A549 (cell line): ENCODE measurements around the gene ZRANB3. TPM values are rescaled to one million over a fixed set of nuclear protein-coding genes. Genes with fewer than 3 reads are reported as not detected.

Experiments used
- ATAC-seq, 2 experiments: fragments of 200-7000 bp in 1 of 2; fragments of >200 bp in 1 of 2; cut with Nextera tagmentation in 1 of 2; cut with Tn5 transposase in 1 of 2; 3 replicates each; pipeline versions ENCODE4 v1.8.0 to v1.9.1; 2018 to 2020; ENCODE audit warnings: mild to moderate bottlenecking in 1 of 2, moderate library complexity in 1 of 2
- CTCF ChIA-PET: fragments of 300-600 bp; sonication (Branson Sonifier 250); formaldehyde crosslinking; extraction: SDS; loops from one replicate; lab custom pipeline; 2021; ENCODE audit warnings: antibody characterized with exemption, inconsistent platforms; lab: Yijun Ruan, JAX
- POLR2A ChIA-PET: fragments of 350-600 bp; formaldehyde crosslinking; extraction: SDS; loops from one replicate; lab custom pipeline; 2021; ENCODE audit warnings: antibody characterized with exemption, inconsistent platforms; lab: Yijun Ruan, JAX
- DNase-seq, 2 experiments: peaks; one replicate each; pipeline versions ENCODE4 v3.0.0 to v3.0.0-alpha.2; 2011 to 2016; ENCODE audit warnings: low read depth in 1 of 2, low spot score in 1 of 2
- FAIRE-seq: peaks from 2 replicates; lab custom pipeline; 2011; peaks lifted over from hg19 to GRCh38; lab: Jason Lieb, UNC
- H3K27ac ChIP-seq, 2 experiments: fragments of >200 bp; sonication (Bioruptor Twin); formaldehyde crosslinking; 3 replicates each; pipeline ENCODE4 v1.5.1; 2016 to 2017
- H3K4me1 ChIP-seq: fragments of >200 bp; sonication (Bioruptor Twin); formaldehyde crosslinking; 3 replicates; pipeline ENCODE4 v1.6.1; 2016
- H3K4me2 ChIP-seq: fragments of >200 bp; sonication (Bioruptor Twin); formaldehyde crosslinking; 3 replicates; pipeline ENCODE4 v1.6.1; 2016
- H3K4me3 ChIP-seq: fragments of >200 bp; sonication (Bioruptor Twin); formaldehyde crosslinking; 3 replicates; pipeline ENCODE4 v1.5.1; 2016
- H3K9me3 ChIP-seq: fragments of >200 bp; sonication (Bioruptor Twin); formaldehyde crosslinking; 3 replicates; pipeline ENCODE4 v1.6.1; 2016
- CEBPB ChIP-seq, 2 experiments: fragments of >200 bp in 1 of 2; sonication (Bioruptor Twin) in 1 of 2; formaldehyde crosslinking in 1 of 2; IDR thresholded peaks; 2 replicates each; pipeline ENCODE4 v1.6.1; 2012 to 2016
- CHD4 ChIP-seq: fragments of 200-600 bp; sonication (generic); IDR thresholded peaks from 2 replicates; pipeline ENCODE4 v1.6.1; 2016; ENCODE audit warnings: antibody characterized with exemption, mild to moderate bottlenecking, borderline replicate concordance
- FOSB ChIP-seq: fragments of 250-450 bp; sonication (Bioruptor Pico); IDR thresholded peaks from 2 replicates; pipeline ENCODE4 v1.5.0; 2020; ENCODE audit warnings: mild to moderate bottlenecking, moderate library complexity
- FOSL2 ChIP-seq, 2 experiments: fragments of 450-650 bp in 1 of 2; fragments of >200 bp in 1 of 2; sonication (Bioruptor Twin) in 1 of 2; formaldehyde crosslinking; IDR thresholded peaks; 2 replicates each; pipeline versions ENCODE4 v1.5.0 to v1.6.1; 2016 to 2020; ENCODE audit warnings: mild to moderate bottlenecking in 1 of 2, moderate library complexity in 1 of 2
- FOXS1 ChIP-seq: fragments of 250-450 bp; sonication (Bioruptor Pico); IDR thresholded peaks from 2 replicates; pipeline ENCODE4 v1.5.0; 2020; ENCODE audit warnings: mild to moderate bottlenecking, moderate library complexity
- HDAC2 ChIP-seq: fragments of 200-600 bp; sonication (generic); IDR thresholded peaks from 2 replicates; pipeline ENCODE4 v1.6.1; 2016
- HOXB13 ChIP-seq: fragments of 250-450 bp; sonication (Bioruptor Pico); IDR thresholded peaks from 2 replicates; pipeline ENCODE4 v1.5.0; 2020; ENCODE audit warnings: low read depth, mild to moderate bottlenecking, moderate library complexity
- HOXB5 ChIP-seq: fragments of 250-450 bp; sonication (Bioruptor Pico); IDR thresholded peaks from 2 replicates; pipeline ENCODE4 v1.5.0; 2020; ENCODE audit warnings: mild to moderate bottlenecking, moderate library complexity
- JUN ChIP-seq, 2 experiments: fragments of >200 bp; sonication (Bioruptor Twin); formaldehyde crosslinking; IDR thresholded peaks; 2 replicates in 1 of 2; 3 replicates in 1 of 2; pipeline ENCODE4 v1.6.1; 2016 to 2017
- JUNB ChIP-seq: fragments of >200 bp; sonication (Bioruptor Twin); formaldehyde crosslinking; IDR thresholded peaks from 2 replicates; pipeline ENCODE4 v1.6.1; 2016
- MAFK ChIP-seq: fragments of 450-650 bp; IDR thresholded peaks from 2 replicates; pipeline ENCODE4 v1.6.1; 2014; ENCODE audit not compliant: partially characterized antibody
- MAZ ChIP-seq: fragments of 150-350 bp; IDR thresholded peaks from 2 replicates; pipeline ENCODE4 v1.6.1; 2014; ENCODE audit warnings: antibody characterized with exemption, low read depth, low read length, borderline replicate concordance
- NPAS2 ChIP-seq: fragments of 250-450 bp; sonication (Bioruptor Pico); IDR thresholded peaks from 2 replicates; pipeline ENCODE4 v1.8.0; 2022; ENCODE audit warnings: mild to moderate bottlenecking, moderate library complexity, borderline replicate concordance
- NR3C1 ChIP-seq: fragments of >200 bp; sonication (Bioruptor Twin); formaldehyde crosslinking; IDR thresholded peaks from 3 replicates; pipeline ENCODE4 v1.6.1; 2017
- PHF8 ChIP-seq: fragments of 200-600 bp; sonication (generic); IDR thresholded peaks from 2 replicates; pipeline ENCODE4 v1.6.1; 2016; ENCODE audit warnings: low read depth, mild to moderate bottlenecking, antibody characterized with exemption, moderate library complexity, borderline replicate concordance
- POLR2AphosphoS2 ChIP-seq: conservative IDR thresholded peaks from 2 replicates; pipeline ENCODE4 v1.6.1; 2012; ENCODE audit warnings: low read length, improper control_type of control experiment, inconsistent platforms
- RARB ChIP-seq: fragments of 250-450 bp; sonication (Bioruptor Pico); IDR thresholded peaks from 2 replicates; pipeline ENCODE4 v1.8.0; 2021; ENCODE audit warnings: mild to moderate bottlenecking, moderate library complexity
- SMC3 ChIP-seq: fragments of >200 bp; sonication (Bioruptor Twin); formaldehyde crosslinking; IDR thresholded peaks from 3 replicates; pipeline ENCODE4 v1.6.1; 2018; ENCODE audit warnings: inconsistent platforms
- SREBF2 ChIP-seq: fragments of 450-650 bp; IDR thresholded peaks from 2 replicates; pipeline ENCODE4 v1.6.1; 2014; ENCODE audit warnings: mild to moderate bottlenecking, moderate library complexity
- TFCP2L1 ChIP-seq: fragments of 250-450 bp; sonication (Bioruptor Pico); IDR thresholded peaks from 2 replicates; pipeline ENCODE4 v1.5.0; 2021; ENCODE audit warnings: mild to moderate bottlenecking
- ZNF302 ChIP-seq: fragments of 250-450 bp; sonication (Bioruptor Pico); IDR thresholded peaks from 2 replicates; pipeline ENCODE4 v1.9.0; 2021; ENCODE audit warnings: inconsistent platforms, mild to moderate bottlenecking, moderate library complexity
- WGBS: methylation state at CpG from one replicate; pipeline ENCODE4 v1.1.6; 2017; ENCODE audit errors: missing lambda C conversion rate; 5-methylcytosine and 5-hydroxymethylcytosine counted together
- polyA minus RNA-seq: library from RNA; depleted of rRNA, polyadenylated mRNA; stranded (reverse); fragments of >200 nt; gene quantifications from 2 replicates; pipeline ENCODE4 v1.2.3, GENCODE V29; 2011; rRNA and poly(A)+ RNA removed
- polyA plus RNA-seq, 4 experiments: library from polyadenylated mRNA; depleted of rRNA in 3 of 4; stranded (reverse); fragments of >200 nt; fragmentation: RNase III in 1 of 4; extraction: RNeasy Plus Mini Kit Qiagen cat#74134 plus additional on column Dnase treatment in 1 of 4; gene quantifications; 2 replicates in 3 of 4; 3 replicates in 1 of 4; pipeline ENCODE4 v1.2.3, GENCODE V29; 2011 to 2017
- TF ChIP-seq, protein P1 (sequence below): fragments of 250-450 bp; sonication (Bioruptor Pico); IDR thresholded peaks from 2 replicates; pipeline ENCODE4 v1.5.0; 2020; ENCODE audit warnings: low read depth, mild to moderate bottlenecking, moderate library complexity
- TF ChIP-seq, protein P2 (sequence below): IDR thresholded peaks from 2 replicates; pipeline ENCODE4 v1.6.1; 2012
- TF ChIP-seq, protein P3 (sequence below): fragments of 150-350 bp; IDR thresholded peaks from 2 replicates; pipeline ENCODE4 v1.6.1; 2014; ENCODE audit warnings: low read depth, mild to moderate bottlenecking, low read length
- TF ChIP-seq, protein P4 (sequence below): fragments of >200 bp; sonication (Bioruptor Twin); formaldehyde crosslinking; IDR thresholded peaks from 3 replicates; pipeline ENCODE4 v1.5.1; 2016
- TF ChIP-seq, protein P5 (sequence below): IDR thresholded peaks from 2 replicates; pipeline ENCODE4 v1.6.1; 2012
- TF ChIP-seq, protein P6 (sequence below): fragments of >200 bp; sonication (Bioruptor Twin); formaldehyde crosslinking; IDR thresholded peaks from 3 replicates; pipeline ENCODE4 v1.6.1; 2016
- TF ChIP-seq, protein P7 (sequence below): fragments of 250-450 bp; sonication (Bioruptor Pico); IDR thresholded peaks from 2 replicates; pipeline ENCODE4 v1.5.0; 2021; ENCODE audit warnings: mild to moderate bottlenecking, moderate library complexity, borderline replicate concordance

ZRANB3 gene
- polyA plus RNA-seq (2011; rRNA removed) (10.1 and 12.4 TPM in 2 replicates), polyA plus RNA-seq (2017; fragmentation: RNase III; extraction: RNeasy Plus Mini Kit Qiagen cat#74134 plus additional on column Dnase treatment) (6.2 to 7.8 TPM (median 7.3 TPM) in 3 replicates), polyA minus RNA-seq (5.0 and 6.7 TPM in 2 replicates)
- polyA plus RNA-seq (2012; cell fraction: cytosol; rRNA removed): 4.2 and 4.3 TPM in 2 replicates
- 2.0 and 2.6 TPM in 2 replicates for polyA plus RNA-seq (2012; cell fraction: nucleus; rRNA removed)

DNA sequence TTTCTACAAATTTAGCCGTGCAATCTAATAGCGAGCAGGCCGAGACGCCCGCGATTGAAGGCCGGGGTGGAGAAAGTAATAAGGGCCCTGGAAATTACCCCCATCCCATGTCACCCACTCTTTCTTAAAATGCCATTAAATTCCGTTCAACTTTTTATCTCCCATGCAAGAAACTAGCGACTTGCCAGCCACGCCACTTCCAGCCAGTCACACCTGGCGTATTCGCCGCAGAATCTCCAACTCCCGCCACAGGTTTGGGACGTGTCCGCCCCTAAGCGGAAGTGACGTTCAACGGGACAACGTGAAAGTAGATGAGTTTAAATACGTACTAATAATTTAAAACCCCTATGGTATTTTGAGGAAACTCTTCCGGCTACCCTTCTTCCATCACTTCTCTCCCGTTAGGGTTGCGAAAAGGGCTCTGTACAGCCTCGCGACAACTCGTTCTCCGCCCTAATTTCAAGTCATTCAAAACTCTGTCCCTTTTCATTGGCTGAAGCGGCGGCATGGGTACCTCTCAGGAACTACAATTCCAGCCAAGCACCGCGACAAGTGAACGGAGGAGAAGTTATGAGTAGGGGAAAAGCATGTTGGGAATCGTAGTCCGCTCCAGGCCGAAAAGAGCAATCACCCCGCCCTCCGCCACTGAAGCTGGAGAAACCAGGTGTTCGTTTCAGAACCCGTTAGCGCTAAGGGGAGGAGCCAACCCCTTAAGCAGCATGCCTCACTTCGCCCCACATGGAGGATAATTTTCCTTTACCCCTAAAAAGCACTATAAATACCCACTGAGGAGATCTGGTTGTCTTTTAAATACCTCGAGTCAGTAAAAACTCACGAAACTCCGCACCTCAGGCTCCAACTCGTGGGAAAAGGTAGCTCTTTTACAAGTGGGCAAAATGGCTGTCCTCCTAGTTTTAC lies at the start of gene ZRANB3:
TSS of gene ZRANB3 (minus strand) at position 906 of the 918 bp plus-strand sequence.
- H3K4me3 ChIP-seq: peak within 1 kb of the TSS; percentile 84
- POLR2A ChIA-PET: interaction anchor here (0.6 to 1.7 kb wide), 9 partner anchors 8 to 612 kb away, joined by 3 to 6 read pairs (median 3); partner anchors contain the start of gene CCNT2
- H3K4me1 ChIP-seq: peaks cover 18% of the 10 kb centered on the region; the same call in 2 of the 3 replicates
- CTCF ChIA-PET: interaction anchor here (0.5 to 1.6 kb wide), 2 partner anchors 13 to 366 kb away, joined by 3 to 4 read pairs; no protein-coding TSS in a partner anchor
- ATAC-seq: peak; percentile 90 to 91
- H3K9me3 ChIP-seq: no peaks in the 10 kb centered on the region
- peak within 1 kb of the TSS; percentile 83 for H3K4me2 ChIP-seq
- WGBS: 1% methylated on average over 46 of the region's 46 CpGs
- peak; percentile 23 for FAIRE-seq
- DNase-seq: peak; percentile 92 to 99
- peak within 1 kb of the TSS; percentile 88 to 94 for H3K27ac ChIP-seq
- no peak for TF ChIP-seq ZNF302 (CRISPR knock-in tag)
- TF ChIP-seq, protein P1, sequence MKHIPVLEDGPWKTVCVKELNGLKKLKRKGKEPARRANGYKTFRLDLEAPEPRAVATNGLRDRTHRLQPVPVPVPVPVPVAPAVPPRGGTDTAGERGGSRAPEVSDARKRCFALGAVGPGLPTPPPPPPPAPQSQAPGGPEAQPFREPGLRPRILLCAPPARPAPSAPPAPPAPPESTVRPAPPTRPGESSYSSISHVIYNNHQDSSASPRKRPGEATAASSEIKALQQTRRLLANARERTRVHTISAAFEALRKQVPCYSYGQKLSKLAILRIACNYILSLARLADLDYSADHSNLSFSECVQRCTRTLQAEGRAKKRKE: no peak
- TF ChIP-seq MAZ: 0 out of 2 replicates have a peak, but pooled peaks have one; percentile 18
- no peak for TF ChIP-seq FOXS1 (CRISPR knock-in tag)
- TF ChIP-seq, protein P2, sequence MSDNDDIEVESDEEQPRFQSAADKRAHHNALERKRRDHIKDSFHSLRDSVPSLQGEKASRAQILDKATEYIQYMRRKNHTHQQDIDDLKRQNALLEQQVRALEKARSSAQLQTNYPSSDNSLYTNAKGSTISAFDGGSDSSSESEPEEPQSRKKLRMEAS: peak; percentile 67
- TF ChIP-seq NR3C1: no peak
- TF ChIP-seq, protein P3, sequence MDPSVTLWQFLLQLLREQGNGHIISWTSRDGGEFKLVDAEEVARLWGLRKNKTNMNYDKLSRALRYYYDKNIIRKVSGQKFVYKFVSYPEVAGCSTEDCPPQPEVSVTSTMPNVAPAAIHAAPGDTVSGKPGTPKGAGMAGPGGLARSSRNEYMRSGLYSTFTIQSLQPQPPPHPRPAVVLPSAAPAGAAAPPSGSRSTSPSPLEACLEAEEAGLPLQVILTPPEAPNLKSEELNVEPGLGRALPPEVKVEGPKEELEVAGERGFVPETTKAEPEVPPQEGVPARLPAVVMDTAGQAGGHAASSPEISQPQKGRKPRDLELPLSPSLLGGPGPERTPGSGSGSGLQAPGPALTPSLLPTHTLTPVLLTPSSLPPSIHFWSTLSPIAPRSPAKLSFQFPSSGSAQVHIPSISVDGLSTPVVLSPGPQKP: no peak
- TF ChIP-seq TFCP2L1 (CRISPR knock-in tag): no peak
- TF ChIP-seq HDAC2: no peak
- TF ChIP-seq JUN (IDR thresholded peaks at IDR 0.05): peak; percentile 23 to 40; a peak in 3 of 5 replicates
- TF ChIP-seq SMC3: no peak
- no peak for TF ChIP-seq MAFK
- TF ChIP-seq FOSB: no peak
- peak; percentile 49 for TF ChIP-seq PHF8
- TF ChIP-seq, protein P4, sequence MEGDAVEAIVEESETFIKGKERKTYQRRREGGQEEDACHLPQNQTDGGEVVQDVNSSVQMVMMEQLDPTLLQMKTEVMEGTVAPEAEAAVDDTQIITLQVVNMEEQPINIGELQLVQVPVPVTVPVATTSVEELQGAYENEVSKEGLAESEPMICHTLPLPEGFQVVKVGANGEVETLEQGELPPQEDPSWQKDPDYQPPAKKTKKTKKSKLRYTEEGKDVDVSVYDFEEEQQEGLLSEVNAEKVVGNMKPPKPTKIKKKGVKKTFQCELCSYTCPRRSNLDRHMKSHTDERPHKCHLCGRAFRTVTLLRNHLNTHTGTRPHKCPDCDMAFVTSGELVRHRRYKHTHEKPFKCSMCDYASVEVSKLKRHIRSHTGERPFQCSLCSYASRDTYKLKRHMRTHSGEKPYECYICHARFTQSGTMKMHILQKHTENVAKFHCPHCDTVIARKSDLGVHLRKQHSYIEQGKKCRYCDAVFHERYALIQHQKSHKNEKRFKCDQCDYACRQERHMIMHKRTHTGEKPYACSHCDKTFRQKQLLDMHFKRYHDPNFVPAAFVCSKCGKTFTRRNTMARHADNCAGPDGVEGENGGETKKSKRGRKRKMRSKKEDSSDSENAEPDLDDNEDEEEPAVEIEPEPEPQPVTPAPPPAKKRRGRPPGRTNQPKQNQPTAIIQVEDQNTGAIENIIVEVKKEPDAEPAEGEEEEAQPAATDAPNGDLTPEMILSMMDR: no peak
- TF ChIP-seq, protein P5, sequence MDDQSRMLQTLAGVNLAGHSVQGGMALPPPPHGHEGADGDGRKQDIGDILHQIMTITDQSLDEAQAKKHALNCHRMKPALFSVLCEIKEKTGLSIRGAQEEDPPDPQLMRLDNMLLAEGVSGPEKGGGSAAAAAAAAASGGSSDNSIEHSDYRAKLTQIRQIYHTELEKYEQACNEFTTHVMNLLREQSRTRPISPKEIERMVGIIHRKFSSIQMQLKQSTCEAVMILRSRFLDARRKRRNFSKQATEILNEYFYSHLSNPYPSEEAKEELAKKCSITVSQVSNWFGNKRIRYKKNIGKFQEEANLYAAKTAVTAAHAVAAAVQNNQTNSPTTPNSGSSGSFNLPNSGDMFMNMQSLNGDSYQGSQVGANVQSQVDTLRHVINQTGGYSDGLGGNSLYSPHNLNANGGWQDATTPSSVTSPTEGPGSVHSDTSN: no peak
- TF ChIP-seq, protein P6, sequence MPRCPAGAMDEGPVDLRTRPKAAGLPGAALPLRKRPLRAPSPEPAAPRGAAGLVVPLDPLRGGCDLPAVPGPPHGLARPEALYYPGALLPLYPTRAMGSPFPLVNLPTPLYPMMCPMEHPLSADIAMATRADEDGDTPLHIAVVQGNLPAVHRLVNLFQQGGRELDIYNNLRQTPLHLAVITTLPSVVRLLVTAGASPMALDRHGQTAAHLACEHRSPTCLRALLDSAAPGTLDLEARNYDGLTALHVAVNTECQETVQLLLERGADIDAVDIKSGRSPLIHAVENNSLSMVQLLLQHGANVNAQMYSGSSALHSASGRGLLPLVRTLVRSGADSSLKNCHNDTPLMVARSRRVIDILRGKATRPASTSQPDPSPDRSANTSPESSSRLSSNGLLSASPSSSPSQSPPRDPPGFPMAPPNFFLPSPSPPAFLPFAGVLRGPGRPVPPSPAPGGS: no peak
- no peak for TF ChIP-seq RARB
- TF ChIP-seq SREBF2: no peak
- TF ChIP-seq CEBPB (IDR thresholded peaks at IDR 0.05): peak in 1 of 2 experiments; percentile 69; a peak in 2 of 4 replicates
- no peak for TF ChIP-seq CHD4
- TF ChIP-seq HOXB5 (CRISPR knock-in tag): no peak
- TF ChIP-seq, protein P7, sequence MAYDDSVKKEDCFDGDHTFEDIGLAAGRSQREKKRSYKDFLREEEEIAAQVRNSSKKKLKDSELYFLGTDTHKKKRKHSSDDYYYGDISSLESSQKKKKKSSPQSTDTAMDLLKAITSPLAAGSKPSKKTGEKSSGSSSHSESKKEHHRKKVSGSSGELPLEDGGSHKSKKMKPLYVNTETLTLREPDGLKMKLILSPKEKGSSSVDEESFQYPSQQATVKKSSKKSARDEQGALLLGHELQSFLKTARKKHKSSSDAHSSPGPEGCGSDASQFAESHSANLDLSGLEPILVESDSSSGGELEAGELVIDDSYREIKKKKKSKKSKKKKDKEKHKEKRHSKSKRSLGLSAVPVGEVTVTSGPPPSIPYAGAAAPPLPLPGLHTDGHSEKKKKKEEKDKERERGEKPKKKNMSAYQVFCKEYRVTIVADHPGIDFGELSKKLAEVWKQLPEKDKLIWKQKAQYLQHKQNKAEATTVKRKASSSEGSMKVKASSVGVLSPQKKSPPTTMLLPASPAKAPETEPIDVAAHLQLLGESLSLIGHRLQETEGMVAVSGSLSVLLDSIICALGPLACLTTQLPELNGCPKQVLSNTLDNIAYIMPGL (CRISPR knock-in tag): no peak
- TF ChIP-seq HOXB13 (CRISPR knock-in tag): no peak
- no peak for TF ChIP-seq JUNB
- TF ChIP-seq NPAS2 (CRISPR knock-in tag): no peak
- no peak for TF ChIP-seq POLR2AphosphoS2
- no peak for TF ChIP-seq FOSL2 (IDR thresholded peaks at IDR 0.05)
- TF ChIP-seq FOSL2 (CRISPR knock-in tag; IDR thresholded peaks at IDR 0.05): no peak
